H1 (cell line): ENCODE measurements around the gene GLDC. TPM values are rescaled to one million over a fixed set of nuclear protein-coding genes. Genes with fewer than 3 reads are reported as not detected.

Experiments used
- ATF3 ChIP-seq: IDR thresholded peaks from 2 replicates; pipeline ENCODE4 v1.6.1; 2011; ENCODE audit warnings: low read depth, mild to moderate bottlenecking, low read length; ENCODE audit not compliant: insufficient read depth
- CBX8 ChIP-seq: fragments of 300-800, 300-1000 bp; sonication (generic); IDR thresholded peaks from 2 replicates; pipeline ENCODE4 v1.7.1; 2016; ENCODE audit warnings: low read depth, low read length, borderline replicate concordance
- CEBPB ChIP-seq: IDR thresholded peaks from 2 replicates; pipeline ENCODE4 v1.6.1; 2012; ENCODE audit warnings: low read depth, low read length
- CTCF ChIP-seq, 3 experiments: IDR thresholded peaks; 1 replicate in 2 of 3; 2 replicates in 1 of 3; pipeline versions ENCODE4 v1.5.1 to v1.6.1; 2011; ENCODE audit warnings: low read length in 3 of 3, mild to moderate bottlenecking in 3 of 3, inconsistent platforms in 2 of 3, low read depth in 1 of 3, moderate library complexity in 1 of 3; ENCODE audit not compliant: insufficient read depth in 1 of 3; ENCODE audit errors: control extremely low read depth in 1 of 3
- E2F6 ChIP-seq: IDR thresholded peaks from 2 replicates; pipeline ENCODE4 v1.6.1; 2012; ENCODE audit warnings: inconsistent platforms
- FOSL1 ChIP-seq: IDR thresholded peaks from 2 replicates; pipeline ENCODE4 v1.6.1; 2011; ENCODE audit warnings: mild to moderate bottlenecking, low read depth, low read length, moderate library complexity; ENCODE audit not compliant: insufficient read depth
- KDM4A ChIP-seq: IDR thresholded peaks from one replicate; pipeline ENCODE4 v1.7.1; 2012; ENCODE audit warnings: low read depth, mild to moderate bottlenecking, moderate library complexity, low read length, inconsistent platforms; ENCODE audit not compliant: severe bottlenecking
- MAFK ChIP-seq: IDR thresholded peaks from 2 replicates; pipeline ENCODE4 v1.6.1; 2012; ENCODE audit warnings: low read depth, mild to moderate bottlenecking, improper control_type of control experiment, low read length
- NANOG ChIP-seq: IDR thresholded peaks from 2 replicates; pipeline ENCODE4 v1.6.1; 2011; ENCODE audit warnings: low read length, low read depth, mild to moderate bottlenecking, inconsistent platforms; ENCODE audit not compliant: insufficient read depth, poor library complexity, severe bottlenecking
- RBBP5 ChIP-seq: IDR thresholded peaks from 2 replicates; pipeline ENCODE4 v1.7.1; 2012; ENCODE audit warnings: low read depth, mild to moderate bottlenecking, inconsistent platforms, low read length, moderate library complexity, borderline replicate concordance
- RFX5 ChIP-seq: IDR thresholded peaks from 2 replicates; pipeline ENCODE4 v1.6.1; 2011; ENCODE audit warnings: low read depth, low read length, improper control_type of control experiment, borderline replicate concordance
- RXRA ChIP-seq: IDR thresholded peaks from 2 replicates; pipeline ENCODE4 v1.6.1; 2011; ENCODE audit warnings: low read depth, mild to moderate bottlenecking, low read length, moderate library complexity; ENCODE audit not compliant: insufficient read depth
- SIRT6 ChIP-seq: IDR thresholded peaks from one replicate; pipeline ENCODE4 v1.7.1; 2012; ENCODE audit warnings: low read length, inconsistent platforms
- SUZ12 ChIP-seq: fragments of 200-600 bp; sonication (generic); IDR thresholded peaks from 2 replicates; pipeline ENCODE4 v1.6.1; 2012; ENCODE audit warnings: mild to moderate bottlenecking, inconsistent platforms, low read length, moderate library complexity, mixed read lengths
- TBP ChIP-seq: IDR thresholded peaks from 2 replicates; pipeline ENCODE4 v1.6.1; 2011; ENCODE audit warnings: low read depth, low read length, improper control_type of control experiment
- TCF12 ChIP-seq: IDR thresholded peaks from 2 replicates; pipeline ENCODE4 v1.6.1; 2011; ENCODE audit warnings: low read depth, mild to moderate bottlenecking, low read length
- USF2 ChIP-seq: IDR thresholded peaks from 2 replicates; pipeline ENCODE4 v1.6.1; 2011; ENCODE audit warnings: low read length, improper control_type of control experiment
- YY1 ChIP-seq: IDR thresholded peaks from 2 replicates; pipeline ENCODE4 v1.6.1; 2011; ENCODE audit warnings: low read depth, mild to moderate bottlenecking, low read length
- ZNF274 ChIP-seq: IDR thresholded peaks from 2 replicates; pipeline ENCODE4 v1.7.0; 2012; ENCODE audit warnings: low read length, borderline replicate concordance; ENCODE audit errors: extremely low read depth
- polyA plus RNA-seq, 7 experiments: library from polyadenylated mRNA; depleted of rRNA in 3 of 7; stranded (reverse) in 5 of 7; unstranded in 2 of 7; fragments of >200 nt in 5 of 7; fragments of 200-250 nt in 2 of 7; gene quantifications; 1 replicate in 5 of 7; 2 replicates in 1 of 7; 4 replicates in 1 of 7; pipeline versions ENCODE4 v1.2.1 to v1.2.3, GENCODE V29; 2011 to 2013; ENCODE audit warnings: missing spikeins in 2 of 7, mixed read lengths in 2 of 7
- total RNA-seq: library from RNA; stranded (reverse); fragmentation: NEBNext Ultra II Directional; extraction: Animal tissue kit (Norgen Biotek cat#: 25700); gene quantifications from 2 replicates; pipeline ENCODE4 v1.2.1, GENCODE V29; 2021

The GLDC gene
- total and polyA plus RNA-seq, 2 of the 8 experiments (the other 6 are each of a cell fraction or from before 2014, with no cell fraction given), result 48.8 to 101 TPM

- TF ChIP-seq ATF3 (no peak), RFX5 (no peak), TBP (peak; percentile 81), USF2 (no peak), RXRA (no peak), RBBP5 (no peak), CTCF (IDR thresholded peaks at IDR 0.05; ENCODE audit: control extremely low read depth in 1 of 3, insufficient read depth in 1 of 3, low read depth in 1 of 3, low read length in 3 of 3) (no peak), CBX8 (no peak), SIRT6 (no peak), CEBPB (no peak), FOSL1 (no peak), ZNF274 (no peak), YY1 (no peak), E2F6 (no peak), NANOG (no peak), SUZ12 (no peak), KDM4A (no peak), MAFK (no peak), TCF12 (no peak)
These were observed 47.4 kb upstream of the GLDC start (continued) for GRCh38 chr9:6692881-6693361.
